HG03469 (cell line): Measurements from ENCODE around the gene RAD51B.
"Not testable (repeated sequence)": the region's sequence is repeated elsewhere in the genome, so short reads cannot be mapped to it uniquely, and the experiment has no call there.

Source experiments
- ATAC-seq: cut with Tn5 transposase; IDR thresholded peaks from one replicate; pipeline ENCODE4 v1.9.1; 2021; ENCODE audit warnings: mild to moderate bottlenecking, moderate library complexity, moderate number of reproducible peaks; ENCODE audit not compliant: unreplicated experiment

The RAD51B gene

GRCh38 chr14:67942080-67942710 lies 122.6 kb downstream of the RAD51B start:
- no peak for ATAC-seq

- no peak for ATAC-seq
Measured at GRCh38 chr14:67943947-67944346, 124.4 kb downstream of the RAD51B start.

DNA sequence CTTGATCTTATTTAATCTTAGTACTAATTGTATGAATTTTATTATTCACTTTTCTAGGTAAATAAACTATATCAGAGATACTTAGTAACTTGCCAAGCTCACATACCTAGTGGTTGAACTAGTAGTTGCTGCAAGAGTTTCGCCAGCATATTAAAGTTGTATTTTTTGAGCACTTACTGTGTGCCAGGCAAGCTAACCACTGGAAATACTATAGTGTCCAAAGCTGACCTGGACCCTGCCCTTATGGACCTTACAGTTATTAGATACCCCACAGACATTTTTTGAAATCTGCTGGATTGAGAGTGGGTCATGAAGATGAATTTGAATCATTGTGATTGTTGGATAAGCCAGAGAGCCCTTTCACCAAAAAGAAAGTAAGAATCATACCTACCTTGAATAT lies 125.0 kb downstream of the RAD51B start:
- no peak for ATAC-seq

GRCh38 chr14:67949771-67950170 lies 130.2 kb downstream of the RAD51B start:
- ATAC-seq = no peak

GRCh38 chr14:67950386-67950785 lies 130.8 kb downstream of the RAD51B start:
- ATAC-seq = no peak

GRCh38 chr14:67951529-67952135 lies 132.1 kb downstream of the RAD51B start:
- ATAC-seq = no peak

DNA sequence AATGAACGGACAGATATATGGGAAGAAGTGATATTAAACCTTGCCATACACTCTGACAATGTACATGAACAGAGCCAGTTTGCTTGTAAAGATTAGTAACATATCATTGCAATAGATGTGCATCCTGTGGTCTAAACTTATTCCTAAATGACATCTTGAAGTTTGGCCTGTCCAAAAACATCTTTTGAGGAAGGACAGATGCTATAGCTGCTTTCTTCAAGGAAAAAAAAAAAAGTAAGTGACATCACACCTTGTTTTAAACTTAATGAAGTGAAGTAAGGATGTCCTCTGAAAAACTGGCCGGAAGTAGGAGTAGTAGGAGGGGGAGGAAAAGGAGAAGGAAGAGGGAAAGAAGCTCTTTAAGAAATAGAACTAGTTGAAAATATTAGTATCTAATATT lies 132.8 kb downstream of the RAD51B start:
- no peak for ATAC-seq

GRCh38 chr14:67952786-67953185 lies 133.2 kb downstream of the RAD51B start:
- no peak for ATAC-seq

DNA sequence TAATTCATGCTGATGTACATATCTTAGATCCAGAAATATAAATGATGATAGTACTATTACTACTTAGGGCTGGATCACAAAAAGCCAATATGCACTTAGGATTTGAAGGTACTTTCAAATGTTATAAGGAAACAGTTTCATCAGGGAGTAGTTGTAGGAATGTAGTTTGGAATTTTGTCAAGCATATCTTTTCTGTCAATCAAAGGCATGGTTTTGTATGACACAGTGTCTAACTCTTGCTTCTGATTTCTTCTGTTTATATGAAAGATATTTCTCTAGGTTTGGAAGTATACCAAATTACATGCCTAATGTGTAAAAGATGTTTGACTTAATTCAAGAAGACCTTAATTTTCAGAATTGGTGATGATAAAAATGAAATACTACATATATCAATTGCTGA lies 135.7 kb downstream of the RAD51B start:
- ATAC-seq = no peak

DNA sequence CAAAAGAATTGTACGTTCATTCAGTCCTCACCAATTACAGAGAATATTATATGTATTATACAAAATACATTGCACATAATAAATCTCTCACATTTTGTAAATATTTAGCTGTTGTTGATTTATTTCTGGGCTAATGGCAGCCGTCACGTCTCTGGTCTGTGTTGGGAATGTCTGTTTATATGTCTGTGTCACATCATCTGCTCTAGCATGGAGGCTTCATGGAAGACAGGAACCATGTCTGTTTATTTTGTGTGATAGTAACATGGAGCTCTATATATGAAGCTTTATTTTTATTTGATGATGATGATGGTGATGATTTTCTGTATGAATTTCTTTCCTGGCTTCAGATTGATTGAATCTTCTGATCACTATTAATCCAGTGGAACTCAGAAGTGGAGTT lies 138.4 kb downstream of the RAD51B start:
- no peak for ATAC-seq

DNA sequence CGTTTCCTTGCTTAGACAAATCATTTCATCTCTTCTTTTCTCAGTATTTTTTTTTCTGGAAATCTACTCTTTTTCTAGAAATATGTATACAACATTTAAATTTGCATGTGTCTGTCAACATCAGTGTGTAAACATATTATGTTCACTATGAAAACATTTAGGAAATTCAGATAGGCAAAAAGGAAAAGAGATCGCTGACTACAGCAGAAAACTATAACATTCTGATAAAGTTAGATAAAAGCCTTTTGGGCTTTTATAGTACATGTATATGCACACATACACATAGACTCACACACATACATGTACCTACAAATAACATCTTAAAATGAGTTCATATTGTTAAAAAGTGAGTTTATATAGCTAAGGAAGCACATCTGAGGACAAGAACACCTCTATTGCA lies 142.1 kb downstream of the RAD51B start:
- ATAC-seq = no peak

- ATAC-seq = peak; percentile 69
Measured at GRCh38 chr14:67962215-67962644, 142.7 kb downstream of the RAD51B start.

DNA sequence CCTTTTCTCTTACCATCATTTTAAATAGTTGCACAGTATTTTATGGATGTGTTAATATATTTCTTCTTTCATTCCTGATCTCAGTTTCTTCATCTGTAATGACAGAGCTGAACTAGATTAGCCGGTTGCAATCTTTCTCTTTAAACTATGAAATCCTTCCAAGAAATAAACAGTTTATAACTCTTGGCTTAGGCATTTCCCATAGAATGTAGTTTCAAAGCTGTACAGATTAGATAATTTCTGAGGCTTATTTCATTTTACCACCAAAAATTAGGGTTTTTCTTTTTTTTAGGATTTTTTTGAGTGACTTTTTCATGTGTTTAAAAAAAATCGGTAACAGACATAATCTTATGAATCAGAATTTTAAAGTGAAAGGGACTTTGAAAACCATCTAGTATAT lies 144.0 kb downstream of the RAD51B start:
- no peak for ATAC-seq

- ATAC-seq = no peak
Measured at GRCh38 chr14:67963960-67964812, 144.6 kb downstream of the RAD51B start.

GRCh38 chr14:67965696-67966095 lies 146.1 kb downstream of the RAD51B start:
- no peak for ATAC-seq

GRCh38 chr14:67967206-67967605 lies 147.6 kb downstream of the RAD51B start:
- no peak for ATAC-seq

- ATAC-seq = not testable (repeated sequence)
Measured at GRCh38 chr14:67967970-67968369, 148.4 kb downstream of the RAD51B start.

DNA sequence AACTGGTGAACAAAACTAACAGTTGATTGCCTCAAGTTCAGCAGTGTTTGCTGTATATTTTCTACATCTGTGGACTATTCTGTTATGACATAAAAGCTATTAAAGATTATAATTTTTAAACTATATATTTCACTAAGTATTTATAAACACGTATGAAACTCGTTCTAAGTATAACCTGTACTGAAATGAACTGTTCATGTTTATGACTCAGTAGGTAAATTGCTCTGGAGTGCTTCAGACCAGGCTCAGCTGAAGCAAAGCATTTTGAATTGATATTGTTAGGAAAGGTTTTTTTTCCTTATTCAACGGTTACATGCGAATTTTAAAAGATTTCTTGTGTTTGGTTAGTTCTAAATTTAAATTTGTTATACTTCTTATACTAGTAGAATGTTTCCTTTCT lies 151.3 kb downstream of the RAD51B start:
- ATAC-seq = no peak

- no peak for ATAC-seq
Measured at GRCh38 chr14:67971627-67972625, 152.3 kb downstream of the RAD51B start.

GRCh38 chr14:67973436-67973835 lies 153.9 kb downstream of the RAD51B start:
- no peak for ATAC-seq

DNA sequence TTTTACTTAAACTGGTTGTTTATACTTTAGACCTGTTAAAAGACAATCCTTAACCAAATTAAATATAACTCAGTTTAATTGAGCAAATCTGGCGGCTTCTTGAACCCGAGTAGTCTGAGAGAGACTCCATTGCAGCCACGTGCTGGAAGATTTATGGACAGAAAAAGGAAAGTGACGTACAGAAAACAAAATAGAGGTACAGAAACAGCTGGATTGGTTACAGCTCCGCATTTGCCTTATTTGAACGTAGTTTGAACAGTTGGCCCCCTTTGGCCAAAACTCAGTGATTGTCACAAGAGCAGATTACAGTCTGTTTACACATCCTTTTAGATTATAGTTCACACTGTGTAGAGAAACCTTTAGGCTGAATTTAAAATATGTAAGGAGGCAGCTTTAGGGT lies 155.9 kb downstream of the RAD51B start:
- ATAC-seq = no peak
